GM18502 (cell line): Measurements from ENCODE around the gene HEMK1.
A peak's percentile ranks its signal among the peaks of the same experiment; 100 is the strongest.

Experiments used
- ATAC-seq: cut with Tn5 transposase; IDR thresholded peaks from one replicate; pipeline ENCODE4 v1.9.1; 2021; ENCODE audit warnings: mild to moderate bottlenecking; ENCODE audit not compliant: unreplicated experiment, poor library complexity

The HEMK1 gene

DNA sequence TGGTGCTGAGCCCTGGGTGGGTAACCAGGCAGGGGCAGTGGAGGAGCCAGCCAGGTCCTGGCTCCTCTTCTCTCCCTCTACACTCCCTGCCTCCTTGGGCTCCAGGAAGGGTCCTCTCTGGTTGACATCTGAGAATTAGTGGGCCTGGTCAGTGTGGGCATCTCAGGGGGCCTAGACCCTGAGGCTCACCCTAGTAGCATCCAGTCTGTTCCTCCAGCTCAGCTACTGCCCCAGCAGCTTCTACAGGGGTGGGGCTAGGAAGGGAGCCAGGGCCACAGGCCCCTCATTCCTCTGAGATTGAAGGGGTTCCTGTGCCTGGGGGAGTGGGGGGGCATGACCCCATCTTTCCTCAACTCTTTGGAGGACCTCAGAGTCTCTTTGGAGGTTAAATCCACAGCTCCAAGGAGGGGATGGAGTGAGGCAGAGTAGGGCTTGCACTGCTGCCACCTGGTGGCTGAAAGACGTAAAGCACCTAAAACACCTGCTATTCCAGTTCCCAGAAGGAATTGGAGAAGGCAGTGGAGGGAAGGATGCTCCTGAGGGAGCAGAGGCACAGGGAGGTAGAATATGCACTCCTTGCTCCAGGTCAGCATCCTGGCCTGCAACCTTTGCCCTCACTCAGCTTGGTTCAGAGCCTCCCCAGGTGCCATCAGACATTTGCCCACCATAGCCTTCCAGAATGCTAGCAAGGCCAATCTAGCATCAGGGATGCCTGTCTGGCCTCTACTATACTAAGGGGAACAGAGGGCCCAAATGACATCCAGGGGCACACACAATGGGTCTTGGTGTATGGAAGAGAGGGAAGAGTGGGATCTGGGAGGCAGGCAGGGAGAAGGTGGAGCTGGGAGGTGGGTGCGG, 26.9 kb upstream of the HEMK1 start:
- ATAC-seq, result no peak

DNA sequence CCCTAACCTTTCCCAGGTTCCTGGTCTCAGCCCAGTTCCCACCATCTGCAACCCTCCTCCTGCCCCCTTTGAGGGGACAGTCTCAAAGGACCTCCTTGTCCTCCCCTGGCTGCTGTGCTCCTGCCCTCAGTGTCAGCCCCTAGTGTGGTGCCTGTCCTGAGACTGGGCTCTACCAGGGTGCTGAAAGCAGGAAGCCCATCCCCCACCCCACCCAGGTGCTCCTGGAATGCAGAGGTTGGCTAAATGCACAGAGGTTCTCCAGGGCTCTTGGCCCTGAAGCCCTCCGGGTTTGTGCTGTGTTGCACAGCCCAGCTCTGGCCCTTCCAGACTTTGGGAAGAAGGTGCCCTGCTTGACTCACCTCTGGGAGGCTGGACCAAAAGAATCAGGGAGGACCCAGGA, 23.5 kb upstream of the HEMK1 start:
- ATAC-seq, result no peak

DNA sequence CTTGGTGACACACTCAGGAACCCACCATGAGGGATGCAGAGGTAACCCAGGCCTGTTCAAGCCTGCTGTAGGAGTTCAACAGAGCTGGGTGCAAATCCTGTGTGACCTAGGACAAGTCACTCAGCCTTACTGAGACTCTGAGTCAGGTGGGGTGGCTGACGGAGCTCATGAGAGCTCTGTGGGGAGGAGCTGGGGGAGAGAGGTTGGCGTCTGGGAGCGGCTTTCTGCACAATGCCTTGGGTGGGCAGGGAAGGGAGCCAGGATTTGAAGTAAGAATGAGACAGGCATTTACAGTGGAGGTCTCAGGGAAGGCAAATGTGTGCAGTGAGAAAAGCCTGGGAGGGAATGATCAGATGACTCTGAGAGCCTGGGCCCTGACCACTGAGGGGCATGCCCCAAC, 20.1 kb upstream of the HEMK1 start:
- no peak for ATAC-seq

DNA sequence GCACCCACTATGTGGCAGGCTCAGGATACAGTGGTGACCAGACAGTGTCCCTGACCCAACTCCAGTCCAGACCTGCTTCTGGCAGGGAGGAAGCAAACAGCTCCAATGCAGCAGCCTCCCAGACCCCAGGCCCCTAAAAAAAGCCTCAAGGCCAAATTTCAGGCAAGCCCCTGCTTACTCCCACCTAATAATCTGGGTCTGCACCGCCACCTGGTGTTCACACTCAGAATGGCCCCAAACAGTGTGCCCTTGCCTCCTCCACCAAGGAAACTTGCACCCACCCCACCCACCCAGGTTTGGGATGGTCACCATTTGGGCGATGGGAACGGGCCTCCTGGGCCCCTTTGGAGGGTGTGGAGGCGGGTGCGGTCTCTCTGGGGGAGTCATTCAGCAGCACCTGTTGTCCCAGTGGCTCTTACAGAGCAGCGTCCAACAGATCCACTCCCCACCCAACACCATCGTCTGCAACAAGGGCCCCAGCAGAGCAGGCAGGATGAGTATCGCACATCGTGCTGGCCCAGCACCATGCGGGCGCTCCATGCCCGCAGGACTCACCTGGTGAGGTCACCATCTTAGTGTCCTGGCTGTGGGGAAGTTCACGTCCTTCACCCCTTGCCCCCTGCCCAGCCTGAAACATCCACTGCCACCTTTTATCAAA, 19.1 kb upstream of the HEMK1 start:
- ATAC-seq, result no peak

DNA sequence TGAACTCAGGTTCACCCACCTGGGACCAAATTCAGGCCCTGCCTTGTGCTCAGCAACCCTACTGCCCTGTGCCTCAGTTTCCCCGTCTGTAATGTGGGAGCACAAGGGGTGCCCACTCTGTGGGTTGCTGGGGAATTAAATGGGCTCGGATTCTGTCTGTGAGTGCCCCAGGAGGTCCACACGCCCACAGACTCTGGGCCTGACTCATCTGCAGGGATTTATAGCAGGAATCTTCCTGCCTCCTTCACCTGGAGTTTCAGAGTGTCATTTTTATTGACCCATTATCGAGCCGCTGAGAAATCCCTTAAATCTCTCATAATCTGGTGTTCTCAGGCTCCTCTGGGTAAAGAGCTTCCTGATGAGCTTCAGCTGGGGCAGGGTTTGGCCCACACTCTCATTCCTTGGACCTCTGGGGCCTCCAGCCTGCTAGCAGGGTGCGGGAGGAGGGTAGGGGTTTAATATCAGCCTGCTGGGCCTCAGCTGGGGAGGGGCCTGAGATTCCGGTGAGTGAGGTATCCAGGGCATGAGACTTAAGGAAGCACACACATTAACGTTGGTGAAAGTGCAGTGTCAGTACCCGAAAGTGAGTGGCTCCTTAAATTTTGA, 18.2 kb upstream of the HEMK1 start:
- no peak for ATAC-seq

DNA sequence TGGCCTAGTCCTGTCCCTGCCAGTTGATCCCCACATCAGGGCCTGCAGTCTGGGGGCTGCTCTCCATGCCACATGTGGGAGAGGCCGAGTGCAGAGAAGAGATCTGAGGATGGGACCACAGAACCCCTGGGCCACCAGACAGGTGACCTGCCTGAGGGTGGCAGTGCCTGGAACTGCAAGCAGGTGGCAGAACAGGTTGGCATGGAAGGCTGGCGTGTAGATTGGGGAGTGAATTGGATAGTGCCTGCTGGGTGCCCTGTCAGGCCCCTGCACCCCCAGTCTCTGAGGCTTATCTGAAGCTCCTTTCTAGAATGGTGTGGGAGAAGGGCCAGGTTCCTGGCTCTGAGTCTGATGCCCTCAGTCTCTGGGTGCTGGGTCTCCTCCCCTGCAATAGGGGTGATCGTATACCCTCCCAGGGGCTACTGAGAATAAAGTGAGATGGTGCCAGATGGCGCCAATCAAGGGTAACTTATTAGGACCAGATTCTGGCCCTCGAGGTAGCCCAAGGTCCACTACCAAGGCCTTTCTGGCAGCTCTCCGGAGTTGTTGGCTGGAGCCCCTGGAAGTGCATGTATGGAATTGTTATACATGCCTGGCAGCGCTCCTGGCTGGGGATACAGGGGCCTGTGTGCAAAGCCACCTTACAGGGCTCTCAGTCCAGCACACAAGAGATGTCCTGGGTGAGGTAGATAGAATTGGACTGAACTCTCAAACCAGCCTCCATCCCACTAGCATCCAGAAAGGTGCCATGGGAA, 17.5 kb upstream of the HEMK1 start:
- no peak for ATAC-seq

DNA sequence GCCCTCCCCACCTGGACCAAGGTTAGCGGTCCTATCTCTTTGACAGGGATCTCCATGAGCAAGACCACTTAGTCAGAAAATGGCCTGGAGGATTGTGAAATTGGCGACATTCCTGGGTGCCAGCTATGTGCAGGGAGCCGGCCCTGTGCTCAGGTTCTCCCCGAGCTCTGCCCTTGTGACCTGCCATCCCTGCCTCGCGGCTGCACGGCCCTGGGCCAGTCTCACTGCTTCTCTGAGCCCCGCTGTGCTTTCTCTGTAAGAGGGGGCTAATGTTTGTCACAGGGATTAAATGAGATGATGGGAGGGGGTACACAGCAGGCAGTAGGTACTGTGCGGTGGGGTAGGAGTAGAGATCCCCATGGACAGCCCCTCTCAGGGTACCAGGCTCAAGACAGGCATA, 16.7 kb upstream of the HEMK1 start:
- ATAC-seq, result no peak

DNA sequence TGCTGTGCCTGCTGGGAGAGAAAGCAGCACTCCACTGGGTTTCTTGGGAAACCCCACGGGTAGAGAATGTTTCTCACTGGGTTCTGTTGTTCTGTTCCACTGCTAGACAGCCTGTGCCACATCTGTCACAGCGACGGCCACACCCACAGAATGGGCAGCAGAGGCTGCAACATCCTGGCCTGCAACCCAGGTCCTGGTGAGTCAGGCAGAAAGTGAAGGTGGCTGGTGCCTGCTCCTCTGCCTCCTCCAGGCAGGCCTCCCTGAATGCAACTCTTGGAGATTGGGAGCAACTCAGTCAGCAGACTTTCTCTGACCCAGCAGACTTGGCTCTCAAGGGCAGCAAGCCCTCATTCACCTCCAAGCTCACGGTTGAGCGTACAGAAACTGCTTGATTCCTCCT, 14.8 kb upstream of the HEMK1 start:
- ATAC-seq, result no peak

DNA sequence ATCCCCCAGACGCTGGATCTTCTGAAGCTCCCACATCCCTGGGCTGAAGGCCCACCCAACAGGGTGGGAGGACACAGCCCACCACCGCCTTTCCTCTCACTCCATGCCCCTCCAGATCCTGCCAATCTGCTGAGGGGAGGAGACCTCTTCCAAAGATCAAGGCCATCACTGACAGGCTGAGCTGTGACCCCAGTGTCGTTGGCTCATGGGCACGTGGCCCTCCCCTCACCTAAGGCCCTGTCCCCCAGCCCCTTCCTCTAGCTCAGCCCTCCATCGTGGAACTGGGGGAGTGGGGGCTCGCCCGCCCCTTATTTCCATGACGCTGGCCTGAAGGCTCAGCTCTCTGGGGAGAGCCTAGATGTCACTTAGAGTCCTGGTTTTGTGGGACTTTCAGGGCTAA, 12.2 kb upstream of the HEMK1 start:
- ATAC-seq, result no peak

DNA sequence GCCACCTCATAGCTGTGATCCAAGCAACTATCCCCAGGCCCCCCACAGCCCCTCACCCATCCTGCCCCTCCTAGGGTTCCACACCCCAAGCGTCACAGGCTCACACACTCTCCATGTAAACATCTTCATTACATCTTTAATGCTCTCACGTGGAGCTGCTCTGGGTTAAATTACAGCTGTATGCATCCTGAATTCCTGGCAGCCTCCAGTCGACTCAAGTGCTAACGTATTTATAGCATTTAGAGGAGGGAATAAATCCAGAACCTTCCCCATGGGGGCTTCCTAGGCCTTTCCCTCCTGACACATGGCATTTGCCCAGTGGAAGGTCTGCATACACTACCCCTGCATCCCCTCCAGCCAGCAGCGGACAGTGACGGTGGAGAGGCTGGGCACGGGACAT, 11.4 kb upstream of the HEMK1 start:
- no peak for ATAC-seq

DNA sequence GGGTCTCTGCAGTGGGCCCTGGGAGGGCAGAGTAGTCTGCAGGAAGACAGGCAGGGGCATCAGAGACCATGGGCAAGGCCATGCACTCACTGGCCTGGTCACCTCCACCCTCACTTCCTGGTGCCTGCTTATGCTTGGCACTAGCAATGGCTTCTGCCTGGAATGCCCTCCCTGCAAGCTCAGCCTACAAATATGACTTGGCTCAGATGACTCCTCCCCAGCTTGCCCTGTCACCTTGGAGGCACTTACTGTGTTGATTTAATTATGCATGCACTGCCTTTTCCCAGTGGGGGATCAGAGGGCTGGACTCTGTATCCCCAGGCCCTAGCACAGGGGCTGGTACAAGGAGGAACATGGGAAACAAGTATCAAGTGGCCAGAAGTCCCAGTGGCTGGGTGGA, 9.6 kb upstream of the HEMK1 start:
- no peak for ATAC-seq

DNA sequence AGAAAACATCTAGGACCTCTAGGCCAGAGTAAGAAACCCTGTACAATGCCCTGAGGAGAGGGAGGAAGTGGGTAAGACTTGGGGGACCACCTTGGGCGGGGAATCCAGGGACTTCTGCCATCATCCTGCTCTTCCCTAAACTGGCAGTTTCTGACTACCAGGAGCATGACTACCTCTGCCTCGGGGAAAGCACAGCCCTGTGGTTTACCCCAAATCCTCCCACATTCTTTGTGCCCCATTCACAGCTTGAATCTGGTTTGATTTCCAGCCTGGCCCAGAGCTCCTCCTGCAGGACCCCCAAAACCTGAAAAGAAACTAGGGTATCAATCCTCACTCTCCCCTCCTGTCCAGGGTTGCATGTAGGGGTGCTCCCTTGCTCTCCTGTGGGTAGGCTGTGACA, 6.5 kb upstream of the HEMK1 start:
- ATAC-seq, result no peak

DNA sequence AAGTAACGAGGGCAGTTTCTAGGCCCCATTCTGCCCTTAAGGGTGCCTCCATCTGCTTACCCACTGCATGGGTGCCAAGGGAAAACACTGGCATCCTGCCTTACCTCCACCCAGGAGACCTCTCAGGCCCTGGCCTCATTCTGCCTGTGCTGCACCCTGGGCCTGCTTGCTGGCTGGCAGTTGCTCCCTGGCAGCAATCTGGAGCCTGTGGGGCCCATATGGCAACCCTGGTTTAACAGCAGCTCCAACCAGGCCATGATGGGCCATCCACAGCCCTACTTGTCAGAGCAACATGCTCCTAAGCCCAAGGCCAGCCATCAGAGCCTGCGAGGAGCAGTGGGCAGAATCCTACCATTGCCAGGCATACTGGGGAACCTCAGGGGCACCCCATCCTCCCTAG, 5.5 kb upstream of the HEMK1 start:
- ATAC-seq, result no peak

DNA sequence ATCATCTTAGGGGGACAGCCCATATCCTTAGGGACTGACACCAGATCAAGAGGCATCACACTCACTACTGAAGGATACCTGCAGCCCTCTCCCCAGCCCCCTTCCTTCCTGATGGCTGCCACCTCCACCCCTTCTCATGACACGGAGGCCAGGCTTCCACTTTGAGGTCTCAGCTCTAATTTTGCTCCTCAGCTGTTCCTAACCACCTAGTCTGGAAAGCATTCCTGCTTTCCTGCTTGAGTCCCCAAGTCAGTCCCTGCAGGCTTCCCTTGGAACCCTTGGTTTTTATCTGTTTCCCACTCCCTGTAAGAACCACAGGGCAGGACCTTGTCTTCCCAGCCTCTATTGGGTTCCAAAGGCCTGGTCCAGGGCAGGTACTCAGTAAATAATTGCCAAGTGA, 5.0 kb upstream of the HEMK1 start:
- ATAC-seq, result no peak

DNA sequence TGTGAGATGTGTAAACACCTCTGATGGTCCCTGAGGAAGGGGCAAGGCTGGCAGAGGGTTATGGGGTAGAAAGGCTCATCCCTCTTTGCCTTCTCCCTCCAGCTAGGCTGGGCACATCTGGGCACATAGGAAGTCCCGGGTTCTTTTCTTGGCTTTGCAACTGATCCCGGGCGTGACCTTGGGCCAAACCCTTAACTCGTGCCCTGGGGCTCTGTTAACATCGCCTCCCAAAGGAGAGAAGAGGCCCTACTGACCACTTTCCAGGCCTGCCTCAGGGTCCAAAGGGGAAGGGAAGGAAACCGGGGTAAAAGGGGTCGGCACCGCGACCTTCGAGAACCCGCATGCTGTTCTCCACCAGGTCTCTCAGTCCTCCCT, 2.3 kb upstream of the HEMK1 start:
- ATAC-seq, result no peak

DNA sequence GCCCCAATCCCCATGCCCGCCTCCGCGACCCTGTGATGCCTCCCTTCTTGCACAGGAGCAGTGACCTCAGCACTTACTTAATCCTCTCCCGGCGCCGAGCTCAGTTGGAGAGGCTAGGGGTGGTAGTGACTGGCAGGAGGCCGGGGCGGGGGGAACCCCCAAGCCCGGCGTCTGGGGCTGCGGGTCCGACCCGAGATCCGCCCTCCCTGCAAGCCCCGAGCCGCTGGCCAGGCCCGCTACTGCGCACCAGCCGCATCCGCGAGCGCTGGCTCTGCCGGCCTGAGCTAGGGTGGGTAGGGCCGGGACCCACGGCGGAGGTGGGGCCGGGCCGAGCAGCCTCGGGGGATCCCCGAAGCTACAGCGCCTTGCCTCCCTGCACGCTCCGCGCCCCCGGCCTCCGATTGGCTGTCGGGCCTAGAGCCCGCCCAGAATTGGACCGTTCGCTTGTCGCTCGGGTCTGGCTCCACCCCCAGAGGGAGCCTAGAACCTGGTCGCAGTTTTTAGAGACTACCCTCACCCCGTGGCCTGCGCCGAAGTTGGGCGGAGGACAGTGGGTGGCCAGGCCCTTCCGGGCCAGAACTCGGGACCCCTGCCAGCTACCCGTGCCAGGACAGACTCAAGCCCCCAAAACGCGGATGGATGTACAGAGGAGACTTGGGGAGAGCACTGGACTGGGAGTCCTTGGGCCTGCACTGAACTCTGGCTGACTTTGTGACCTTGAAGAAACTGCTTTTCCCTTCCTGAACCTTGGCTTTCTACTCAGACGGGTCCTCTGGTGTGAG, 1.7 kb upstream of the HEMK1 start, which contains the start of gene C3orf18:
Gene C3orf18, minus strand, starts transcription at position 362 of the 782 bp plus-strand sequence. CDS start 2,048 bp downstream, outside the sequence.
- peak; percentile 81 for ATAC-seq

DNA sequence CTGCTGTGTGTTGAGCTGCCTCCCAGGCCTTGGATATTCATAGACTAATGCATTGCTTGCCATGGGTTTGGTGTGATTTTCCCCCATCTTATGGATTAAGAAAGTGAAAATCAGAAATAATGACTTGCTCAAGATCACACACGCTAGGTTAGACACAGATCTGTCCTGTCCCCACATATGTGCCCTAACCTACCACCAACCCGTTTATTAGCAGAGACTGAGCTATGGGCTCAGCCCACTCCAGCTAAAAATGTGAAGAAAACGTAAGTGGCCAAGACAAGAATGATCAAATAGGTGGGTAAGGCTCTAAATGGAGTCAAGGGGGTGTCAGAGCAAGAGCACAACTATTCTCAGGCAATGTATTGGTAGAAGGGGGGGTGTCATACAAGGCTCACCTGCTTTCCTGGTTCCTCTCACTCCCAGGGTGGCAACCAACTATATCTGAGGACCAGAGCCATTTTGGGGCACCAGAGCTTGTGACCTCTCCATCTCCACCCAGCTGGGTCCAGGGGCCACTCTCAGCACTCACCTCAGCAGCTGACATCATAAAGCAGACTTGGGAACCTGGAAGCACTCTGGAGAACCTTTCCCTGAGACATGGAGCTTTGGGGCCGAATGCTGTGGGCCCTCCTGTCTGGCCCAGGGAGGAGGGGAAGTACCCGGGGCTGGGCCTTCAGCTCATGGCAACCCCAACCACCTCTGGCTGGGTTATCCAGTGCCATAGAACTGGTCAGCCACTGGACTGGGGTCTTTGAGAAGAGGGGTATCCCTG, 1.4 kb downstream of the HEMK1 start:
- ATAC-seq, result no peak

DNA sequence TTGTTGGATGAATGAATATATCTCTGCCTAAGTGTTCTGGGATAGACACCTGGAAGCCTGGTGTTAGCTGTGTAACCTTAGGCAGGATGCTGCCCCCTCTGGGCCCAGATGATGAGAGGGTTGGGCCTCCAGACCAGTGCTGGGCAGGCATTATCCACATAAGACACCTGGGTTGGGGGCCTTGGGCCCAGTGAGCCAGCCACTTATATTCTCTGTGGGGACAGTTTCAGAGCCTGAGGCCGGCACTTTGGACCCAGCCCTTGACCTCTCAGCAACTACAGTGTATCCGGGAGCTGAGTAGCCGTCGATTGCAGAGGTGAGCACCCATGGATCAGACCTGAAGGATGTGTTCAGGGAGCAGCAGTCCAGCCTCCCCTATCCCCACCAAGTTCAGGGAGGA, 2.2 kb downstream of the HEMK1 start:
- ATAC-seq, result no peak

DNA sequence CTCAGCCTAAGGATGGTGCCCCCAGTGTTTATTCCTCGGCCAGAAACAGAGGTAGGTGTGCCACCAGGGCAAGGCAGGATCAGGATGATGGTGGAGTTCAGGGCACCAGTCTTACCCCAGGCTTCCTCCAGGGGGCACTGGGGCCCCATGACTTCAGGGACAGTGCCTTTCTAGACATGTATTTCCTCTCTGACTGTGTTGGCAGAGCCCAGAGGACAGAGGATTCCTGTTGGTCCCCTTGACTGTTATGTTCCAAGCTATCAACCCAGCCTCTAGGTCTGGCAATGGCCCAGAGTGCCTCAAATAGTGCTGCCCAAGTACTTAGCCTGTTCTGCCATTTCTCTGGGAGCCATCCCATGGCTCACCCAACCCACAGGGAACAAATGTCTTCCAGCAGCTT, 2.8 kb downstream of the HEMK1 start:
- ATAC-seq, result no peak
